HCT116 (cell line): ENCODE measurements around the gene SBF2. TPM values are rescaled to one million over a fixed set of nuclear protein-coding genes. Genes with fewer than 3 reads are reported as not detected.

Experiments
- ATAC-seq: fragments of 200-7000 bp; cut with Tn5 transposase; 2 replicates; pipeline ENCODE4 v1.9.1; 2020; ENCODE audit warnings: mild to moderate bottlenecking, moderate library complexity
- BruUV-seq: library from RNA; stranded (reverse); fragments of 400-500 nt; replicated peaks from 2 replicates; lab custom pipeline; 2021; lab: Mats Ljungman, UMichigan
- CTCF ChIA-PET: fragments of 300-600 bp; sonication (Branson Sonifier 250); formaldehyde crosslinking; loops from one replicate; lab custom pipeline; 2021; ENCODE audit warnings: antibody characterized with exemption; lab: Charles Lee
- POLR2A ChIA-PET: fragments of 300-600, 350-600 bp; sonication (Branson Sonifier 250); formaldehyde crosslinking; loops from one replicate; lab custom pipeline; 2021; ENCODE audit warnings: antibody characterized with exemption; lab: Charles Lee
- RAD21 ChIA-PET, 2 experiments: fragments of 300-600 bp; sonication (Branson Sonifier 250); formaldehyde crosslinking; loops; one replicate each; lab custom pipeline; 2023; ENCODE audit warnings: low total read pairs in 2 of 2; ENCODE audit not compliant: uncharacterized antibody in 2 of 2, unreplicated experiment in 2 of 2, low non-redundant PET in 1 of 2; lab: Charles Lee
- DNase-seq: peaks from one replicate; pipeline ENCODE4 v3.0.0-alpha.2; 2010; ENCODE audit warnings: low read depth, low spot score
- H2AFZ ChIP-seq: fragments of 200-600 bp; shearing (Covaris generic), sonication (generic); 2 replicates; pipeline ENCODE4 v1.6.1; 2017; ENCODE audit warnings: low read depth, mixed run types, mixed read lengths, antibody characterized with exemption, low read length; ENCODE audit not compliant: poor library complexity, severe bottlenecking
- H3K27ac ChIP-seq: 2 replicates; pipeline ENCODE4 v1.5.1; 2012; ENCODE audit warnings: low read depth, low read length
- H3K27me3 ChIP-seq: fragments of 200-600 bp; sonication (generic); 2 replicates; pipeline ENCODE4 v1.6.1; 2016; ENCODE audit warnings: mixed run types, low read length, mixed read lengths; ENCODE audit not compliant: insufficient read depth
- H3K36me3 ChIP-seq, 2 experiments: fragments of 200-500 bp in 1 of 2; fragments of 200-600 bp in 1 of 2; sonication (Bioruptor generic) in 1 of 2; sonication (generic) in 1 of 2; 2 replicates each; pipeline versions ENCODE4 v1.5.1 to v1.6.1; 2014 to 2016; ENCODE audit warnings: low read length in 2 of 2, inconsistent platforms in 1 of 2, mixed read lengths in 1 of 2, mixed run types in 1 of 2; ENCODE audit not compliant: insufficient read depth in 2 of 2, control insufficient read depth in 1 of 2
- H3K4me1 ChIP-seq, 2 experiments: fragments of 200-600 bp in 1 of 2; sonication (generic) in 1 of 2; 2 replicates each; pipeline versions ENCODE4 v1.5.1 to v1.6.1; 2012 to 2017; ENCODE audit warnings: low read length in 2 of 2, inconsistent platforms in 1 of 2, mild to moderate bottlenecking in 1 of 2, mixed read lengths in 1 of 2, mixed run types in 1 of 2, moderate library complexity in 1 of 2; ENCODE audit not compliant: insufficient read depth in 2 of 2, control insufficient read depth in 1 of 2
- H3K4me2 ChIP-seq: fragments of 200-600 bp; sonication (generic); 2 replicates; pipeline ENCODE4 v1.6.1; 2017; ENCODE audit warnings: mixed run types, low read length, mixed read lengths
- H3K4me3 ChIP-seq, 2 experiments: fragments of 200-600 bp in 1 of 2; sonication (generic) in 1 of 2; replicated peaks in 1 of 2; 2 replicates each; pipeline ENCODE4 v1.5.1; 2011 to 2016; ENCODE audit warnings: low read length in 2 of 2, control low read depth in 1 of 2, low read depth in 1 of 2, mild to moderate bottlenecking in 1 of 2, mixed read lengths in 1 of 2, mixed run types in 1 of 2
- H3K79me2 ChIP-seq: fragments of 200-600 bp; sonication (generic); 2 replicates; pipeline ENCODE4 v1.6.1; 2017; ENCODE audit warnings: mild to moderate bottlenecking, mixed run types, low read length, moderate library complexity, mixed read lengths; ENCODE audit not compliant: insufficient read depth
- H3K9ac ChIP-seq: fragments of 200-600 bp; sonication (generic); 2 replicates; pipeline ENCODE4 v1.6.1; 2016; ENCODE audit warnings: low read length, mixed read lengths
- H3K9me2 ChIP-seq: fragments of 200-600 bp; sonication (generic), shearing (Covaris generic); 2 replicates; pipeline ENCODE4 v1.6.1; 2017; ENCODE audit warnings: mixed run types, mild to moderate bottlenecking, moderate library complexity; ENCODE audit not compliant: insufficient read depth
- H3K9me3 ChIP-seq, 2 experiments: fragments of 200-500 bp in 1 of 2; fragments of 200-600 bp in 1 of 2; sonication (Bioruptor generic) in 1 of 2; sonication (generic) in 1 of 2; 2 replicates each; pipeline ENCODE4 v1.6.1; 2014 to 2017; ENCODE audit warnings: low read length in 2 of 2, mixed read lengths in 2 of 2, inconsistent platforms in 1 of 2, low read depth in 1 of 2, mild to moderate bottlenecking in 1 of 2, mixed run types in 1 of 2, moderate library complexity in 1 of 2; ENCODE audit not compliant: control insufficient read depth in 1 of 2, insufficient read depth in 1 of 2
- H4K20me1 ChIP-seq: fragments of 200-600 bp; sonication (generic), shearing (Covaris generic); 2 replicates; pipeline ENCODE4 v1.6.1; 2017; ENCODE audit warnings: mixed run types, mild to moderate bottlenecking, moderate library complexity; ENCODE audit not compliant: insufficient read depth
- CBX3 ChIP-seq: IDR thresholded peaks from 2 replicates; pipeline ENCODE4 v1.6.1; 2012; ENCODE audit warnings: low read depth
- CEBPB ChIP-seq: IDR thresholded peaks from 2 replicates; pipeline ENCODE4 v1.6.1; 2012; ENCODE audit warnings: low read depth
- EGR1 ChIP-seq: IDR thresholded peaks from 2 replicates; pipeline ENCODE4 v1.6.1; 2012; ENCODE audit warnings: low read depth
- ELF1 ChIP-seq: IDR thresholded peaks from 2 replicates; pipeline ENCODE4 v1.6.1; 2012; ENCODE audit warnings: low read depth, borderline replicate concordance
- EZH2 ChIP-seq: fragments of 200-600 bp; sonication (generic); IDR thresholded peaks from 2 replicates; pipeline ENCODE4 v1.6.1; 2017; ENCODE audit warnings: antibody characterized with exemption, mixed run types
- JUND ChIP-seq: IDR thresholded peaks from 2 replicates; pipeline ENCODE4 v1.6.1; 2012
- POLR2A ChIP-seq: IDR thresholded peaks from 2 replicates; pipeline ENCODE4 v1.7.0; 2011; ENCODE audit warnings: borderline replicate concordance; ENCODE audit not compliant: insufficient read depth, insufficient read length; ENCODE audit errors: extremely low read depth
- POLR2AphosphoS5 ChIP-seq: IDR thresholded peaks from 2 replicates; pipeline ENCODE4 v1.6.1; 2011; ENCODE audit warnings: mild to moderate bottlenecking, low read depth, low read length, moderate library complexity
- RAD21 ChIP-seq: IDR thresholded peaks from 2 replicates; pipeline ENCODE4 v1.6.1; 2012; ENCODE audit warnings: low read depth, mild to moderate bottlenecking
- SIN3A ChIP-seq: IDR thresholded peaks from 2 replicates; pipeline ENCODE4 v1.6.1; 2012; ENCODE audit warnings: low read depth
- TCF7L2 ChIP-seq: IDR thresholded peaks from 2 replicates; pipeline ENCODE4 v1.7.0; 2011; ENCODE audit warnings: borderline replicate concordance, inconsistent platforms; ENCODE audit not compliant: insufficient read depth, insufficient read length; ENCODE audit errors: extremely low read depth
- YY1 ChIP-seq: IDR thresholded peaks from 2 replicates; pipeline ENCODE4 v1.6.1; 2011; ENCODE audit warnings: low read length, low read depth, moderate library complexity, mild to moderate bottlenecking; ENCODE audit not compliant: insufficient replicate concordance; ENCODE audit errors: extremely low read depth
- ZNF274 ChIP-seq: fragments of 200-500 bp; sonication (Bioruptor generic); IDR thresholded peaks from 2 replicates; pipeline ENCODE4 v1.6.1; 2014; ENCODE audit warnings: mild to moderate bottlenecking, low read depth, low read length, inconsistent platforms
- intact Hi-C: fragments of 100-400 bp; cut with micrococcal nuclease; formaldehyde crosslinking; loops from 2 replicates; pipeline ENCODE4 v1.10.0; 2022
- total RNA-seq: library from RNA; stranded (reverse); gene quantifications from one replicate; pipeline ENCODE4 v1.2.1, GENCODE V29; 2021; ENCODE audit not compliant: unreplicated experiment
- TF ChIP-seq, protein P1 (sequence below): IDR thresholded peaks from 2 replicates; pipeline ENCODE4 v1.6.1; 2012
- TF ChIP-seq, protein P2 (sequence below): IDR thresholded peaks from 2 replicates; pipeline ENCODE4 v1.6.1; 2011; ENCODE audit warnings: mild to moderate bottlenecking, low read length, moderate library complexity; ENCODE audit not compliant: insufficient replicate concordance; ENCODE audit errors: extremely low read depth

The SBF2 gene
- total RNA-seq, 1 experiment from 2014 or later: 35.0 TPM

DNA sequence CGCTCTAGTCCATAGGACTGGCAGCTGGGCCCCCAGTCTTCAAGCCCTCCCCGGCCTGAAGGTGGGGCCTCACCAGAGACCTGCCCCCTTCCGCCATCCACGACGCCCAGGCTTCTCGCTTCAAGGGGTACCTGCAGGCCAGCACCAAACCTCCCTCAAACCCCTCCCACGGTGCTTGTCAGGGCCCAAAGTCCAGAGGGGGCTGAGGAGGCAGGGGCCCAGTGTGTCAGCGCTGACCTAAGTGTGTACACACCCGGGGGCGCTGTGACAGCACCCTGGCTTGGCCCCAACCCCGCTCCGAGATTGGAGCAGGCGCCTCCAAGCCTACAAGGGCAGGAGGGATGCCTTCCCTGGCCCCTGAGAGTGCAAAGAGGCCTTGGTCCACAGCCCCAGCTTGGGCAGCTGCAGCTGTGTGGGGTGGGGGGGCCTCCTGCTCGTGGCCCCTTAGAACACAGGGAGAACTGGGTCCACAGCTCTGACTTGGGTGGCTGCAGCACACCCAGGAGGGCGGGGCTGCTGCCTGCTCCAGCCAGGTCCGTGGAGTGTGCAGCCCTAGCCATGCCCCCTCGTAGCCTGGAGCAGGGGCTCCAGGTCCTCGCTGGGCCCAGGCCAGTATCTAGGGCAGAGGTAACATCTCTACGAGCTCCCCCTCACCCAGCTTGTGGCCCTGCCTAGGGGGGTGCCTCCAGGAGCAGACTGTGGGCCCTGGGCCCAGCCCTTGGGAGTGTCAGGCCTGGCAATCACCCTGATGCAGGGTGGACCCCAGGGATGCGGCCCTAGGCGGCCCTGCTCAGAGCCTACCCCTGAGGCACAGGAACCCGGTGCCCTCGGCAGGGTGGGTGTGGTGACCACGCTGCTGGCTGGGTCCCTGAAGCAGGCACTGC lies 4.9 kb downstream of the SBF2 start:
- no peaks in the 10 kb centered on the region for H3K9me2 ChIP-seq
- H3K79me2 ChIP-seq: peaks cover 68% of the 10 kb centered on the region
- H3K27me3 ChIP-seq: no peaks in the 10 kb centered on the region
- CTCF ChIA-PET: no interaction called here
- no peaks in the 10 kb centered on the region for H3K36me3 ChIP-seq
- BruUV-seq: no TSS peak
- no peak overlapping the region for H3K4me3 ChIP-seq
- H2AFZ ChIP-seq: no peak overlapping the region
- no peaks in the 10 kb centered on the region for H3K9me3 ChIP-seq
- no peak overlapping the region for H3K4me2 ChIP-seq
- RAD21 ChIA-PET: no interaction called here
- TF ChIP-seq, protein P1, sequence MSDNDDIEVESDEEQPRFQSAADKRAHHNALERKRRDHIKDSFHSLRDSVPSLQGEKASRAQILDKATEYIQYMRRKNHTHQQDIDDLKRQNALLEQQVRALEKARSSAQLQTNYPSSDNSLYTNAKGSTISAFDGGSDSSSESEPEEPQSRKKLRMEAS: no peak
- no peak for TF ChIP-seq POLR2AphosphoS5
- no peak for TF ChIP-seq CEBPB
- TF ChIP-seq RAD21: no peak
- no peak for TF ChIP-seq JUND
- no peak for ATAC-seq
- POLR2A ChIA-PET: interaction anchor here (1.0 to 2.5 kb wide), 2 partner anchors 14 to 15 kb away, joined by 4 to 7 read pairs; partner anchors contain the start of gene ADM
- no peak for DNase-seq
- H3K27ac ChIP-seq: no peak overlapping the region; the same call in 1 of the 2 replicates
- H4K20me1 ChIP-seq: no peaks in the 10 kb centered on the region
- peaks cover 0 to 11% of the 10 kb centered on the region in 2 experiments; a peak in 2 of 4 replicates for H3K4me1 ChIP-seq
- no peak overlapping the region for H3K9ac ChIP-seq
- intact Hi-C loops: no loop called here

DNA sequence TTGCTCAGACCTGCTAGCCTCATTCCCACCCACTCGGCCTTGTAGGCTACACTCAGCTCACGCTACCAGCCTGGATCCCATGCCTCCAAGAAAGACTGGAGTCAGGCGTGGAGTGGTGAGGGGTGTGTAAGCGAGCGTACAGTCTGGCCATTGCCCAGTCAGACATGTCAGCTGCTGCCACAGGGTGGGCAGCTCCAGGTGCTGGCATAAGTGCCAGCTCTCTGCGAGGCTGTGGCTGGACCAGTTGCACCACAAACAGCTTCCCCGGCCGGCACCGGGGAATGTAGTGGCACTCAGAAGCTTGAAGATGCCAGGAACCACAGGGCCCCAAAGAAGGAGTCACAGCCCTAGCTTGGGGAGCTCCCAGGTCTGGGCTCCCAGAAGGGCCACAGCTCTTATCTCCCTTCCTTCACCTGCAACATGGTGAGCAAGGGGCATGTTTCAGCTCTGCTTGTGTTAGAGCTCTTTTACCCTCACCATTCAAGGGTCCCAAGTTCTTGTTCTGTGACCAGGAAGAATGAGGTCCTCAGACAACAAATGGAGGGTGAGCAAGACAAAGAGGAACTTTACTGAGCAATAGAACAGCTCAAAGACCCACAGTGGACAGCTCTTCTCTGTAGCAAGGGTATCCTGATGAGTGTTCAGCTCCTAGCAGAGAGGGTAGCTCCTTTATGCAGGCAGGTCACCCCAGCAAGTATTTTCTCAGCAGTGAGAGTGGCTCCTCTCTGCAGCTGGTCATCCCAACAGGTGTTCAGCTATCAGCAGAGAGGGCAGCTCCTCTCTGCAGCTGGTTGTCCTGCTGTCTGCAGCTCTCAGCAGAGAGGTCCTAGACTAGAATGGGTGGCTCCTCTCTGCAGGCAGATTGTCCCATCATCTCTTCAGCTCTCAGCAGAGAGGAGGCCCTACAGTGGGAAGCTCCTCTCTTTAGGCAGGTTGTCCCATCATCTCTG lies 6.0 kb downstream of the SBF2 start:
- ChIA-PET POLR2A (interaction anchor here (1.0 to 2.5 kb wide), 2 partner anchors 15 to 16 kb away, joined by 4 to 7 read pairs; partner anchors contain the start of gene ADM), CTCF (interaction anchor here (1.1 kb wide), 1 partner anchor 10 kb away, joined by 3 read pairs; no protein-coding TSS in a partner anchor), RAD21 (no interaction called here)
- no peak overlapping the region for H3K4me2 ChIP-seq
- peaks cover 73% of the 10 kb centered on the region for H3K79me2 ChIP-seq
- TF ChIP-seq ELF1 (no peak), EZH2 (no peak), YY1 (no peak), CBX3 (no peak), EGR1 (no peak), TCF7L2 (no peak), ZNF274 (no peak), SIN3A (no peak), RAD21 (no peak), POLR2A (no peak)
- TF ChIP-seq, protein P2, sequence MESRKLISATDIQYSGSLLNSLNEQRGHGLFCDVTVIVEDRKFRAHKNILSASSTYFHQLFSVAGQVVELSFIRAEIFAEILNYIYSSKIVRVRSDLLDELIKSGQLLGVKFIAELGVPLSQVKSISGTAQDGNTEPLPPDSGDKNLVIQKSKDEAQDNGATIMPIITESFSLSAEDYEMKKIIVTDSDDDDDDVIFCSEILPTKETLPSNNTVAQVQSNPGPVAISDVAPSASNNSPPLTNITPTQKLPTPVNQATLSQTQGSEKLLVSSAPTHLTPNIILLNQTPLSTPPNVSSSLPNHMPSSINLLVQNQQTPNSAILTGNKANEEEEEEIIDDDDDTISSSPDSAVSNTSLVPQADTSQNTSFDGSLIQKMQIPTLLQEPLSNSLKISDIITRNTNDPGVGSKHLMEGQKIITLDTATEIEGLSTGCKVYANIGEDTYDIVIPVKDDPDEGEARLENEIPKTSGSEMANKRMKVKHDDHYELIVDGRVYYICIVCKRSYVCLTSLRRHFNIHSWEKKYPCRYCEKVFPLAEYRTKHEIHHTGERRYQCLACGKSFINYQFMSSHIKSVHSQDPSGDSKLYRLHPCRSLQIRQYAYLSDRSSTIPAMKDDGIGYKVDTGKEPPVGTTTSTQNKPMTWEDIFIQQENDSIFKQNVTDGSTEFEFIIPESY: no peak
- intact Hi-C loops: no loop called here
- no peaks in the 10 kb centered on the region for H3K27me3 ChIP-seq
- no peaks in the 10 kb centered on the region for H3K9me2 ChIP-seq
- ATAC-seq: no peak
- no TSS peak for BruUV-seq
- H3K36me3 ChIP-seq: no peaks in the 10 kb centered on the region
- H3K4me3 ChIP-seq: no peak overlapping the region
- DNase-seq: no peak
- H3K4me1 ChIP-seq: peaks cover 0 to 9% of the 10 kb centered on the region in 2 experiments; a peak in 2 of 4 replicates
- no peak overlapping the region for H2AFZ ChIP-seq
- H3K9me3 ChIP-seq: no peaks in the 10 kb centered on the region
- H3K27ac ChIP-seq: no peak overlapping the region
- H3K9ac ChIP-seq: no peak overlapping the region
- peaks cover 3% of the 10 kb centered on the region; the same call in 1 of the 2 replicates for H4K20me1 ChIP-seq
